Body of pancreas (tissue), 4 donors: Measurements from ENCODE around the gene NINJ1. TPM values are rescaled to one million over a fixed set of nuclear protein-coding genes. Genes with fewer than 3 reads are reported as not detected.

ENCODE experiments used
- ATAC-seq: fragments of 150-250 bp; one replicate; pipeline ENCODE4 v1.9.1; 2016
- DNase-seq, 4 donors: peaks; one replicate each; pipeline ENCODE4 v3.0.0-alpha.2; 2019
- H3K27ac ChIP-seq, 4 donors: fragments of 200-600 bp; sonication (generic); 1 replicate in 3 of 4; 2 replicates in 1 of 4; pipeline versions ENCODE4 v1.5.1 to v1.6.1; 2016 to 2019; ENCODE audit warnings: mild to moderate bottlenecking in 1 of 4, mixed read lengths in 1 of 4, moderate library complexity in 1 of 4
- H3K27me3 ChIP-seq, 2 donors: fragments of 200-600 bp; sonication (generic); one replicate each; pipeline ENCODE4 v1.6.0; 2016; ENCODE audit warnings: mild to moderate bottlenecking in 1 of 2
- H3K36me3 ChIP-seq, 2 donors: fragments of 200-600 bp; sonication (generic); replicated peaks in 1 of 2; 2 replicates each; pipeline ENCODE4 v1.5.1; 2016; ENCODE audit warnings: low read depth in 2 of 2; ENCODE audit not compliant: insufficient read depth in 1 of 2
- H3K4me1 ChIP-seq: fragments of 200-600 bp; sonication (generic); one replicate; pipeline ENCODE4 v1.6.0; 2016
- H3K4me3 ChIP-seq, 2 donors: fragments of 200-600 bp; sonication (generic); 1 replicate in 1 of 2; 2 replicates in 1 of 2; pipeline ENCODE4 v1.5.1; 2016 to 2019
- H3K9me3 ChIP-seq, 3 donors: fragments of 200-600 bp; sonication (generic); 1 replicate in 2 of 3; 2 replicates in 1 of 3; pipeline ENCODE4 v1.5.1; 2016
- CTCF ChIP-seq, 7 experiments: fragments of 450-650 bp in 4 of 7; fragments of 200-600 bp in 3 of 7; sonication (generic) in 3 of 7; IDR thresholded peaks; one replicate each; pipeline ENCODE4 v1.5.1; 2016 to 2019; ENCODE audit warnings: antibody characterized with exemption in 7 of 7
- POLR2A ChIP-seq, 3 donors: fragments of 450-650 bp; IDR thresholded peaks; one replicate each; pipeline ENCODE4 v1.6.1; 2016; ENCODE audit warnings: antibody characterized with exemption in 3 of 3, mild to moderate bottlenecking in 2 of 3
- WGBS, 2 donors: methylation state at CpG; one replicate each; pipeline ENCODE4 v1.1.5; 2017; 5-methylcytosine and 5-hydroxymethylcytosine counted together
- intact Hi-C: fragments of 100-400 bp; cut with DNase I; formaldehyde crosslinking; loops from one replicate; pipeline ENCODE4 v1.15.1; 2023
- total RNA-seq, 2 donors: library from RNA; depleted of rRNA; stranded (reverse); fragments of >200 nt; gene quantifications; one replicate each; pipeline ENCODE4 v1.1.0, GENCODE V29; 2016

The NINJ1 gene
- total RNA-seq, 2 donors from 2014 or later, result 32.6 to 32.9 TPM

- Histone ChIP-seq H3K9me3 (no peaks in the 10 kb centered on the region), H3K27me3 (no peaks in the 10 kb centered on the region), H3K36me3 (no peaks in the 10 kb centered on the region), H3K4me3 (no peak overlapping the region), H3K27ac (peak overlapping the region; percentile 77 to 91 (median 85)), H3K4me1 (peaks cover 38% of the 10 kb centered on the region)
- 67 to 81% methylated on average over 10 to 11 of the region's 11 CpGs for WGBS, 2 donors
- no peak for TF ChIP-seq CTCF (IDR thresholded peaks at IDR 0.05)
- no peak for TF ChIP-seq POLR2A (IDR thresholded peaks at IDR 0.05)
- no peak for ATAC-seq
- peak in 2 of 4 donors; percentile 7 to 26 for DNase-seq
- intact Hi-C loops, result no loop called here
These were observed 36.4 kb downstream of the NINJ1 start for GRCh38 chr9:93097511-93098201.

GRCh38 chr9:93096811-93097382 is 37.2 kb downstream of the NINJ1 start:
- no peak for TF ChIP-seq POLR2A (IDR thresholded peaks at IDR 0.05)
- TF ChIP-seq CTCF (IDR thresholded peaks at IDR 0.05), result no peak
- ATAC-seq (no peak), DNase-seq (peak in 2 of 4 donors; percentile 5 to 16)
- peak overlapping the region; percentile 52 to 59 for H3K4me3 ChIP-seq
- H3K36me3 ChIP-seq, result no peaks in the 10 kb centered on the region
- peaks cover 38% of the 10 kb centered on the region for H3K4me1 ChIP-seq
- H3K27me3 ChIP-seq, result no peaks in the 10 kb centered on the region
- intact Hi-C loops, result no loop called here
- no peaks in the 10 kb centered on the region for H3K9me3 ChIP-seq
- H3K27ac ChIP-seq, result peak overlapping the region; percentile 82 to 91 (median 89)
- 16 to 26% methylated on average over 5 to 16 of the region's 16 CpGs for WGBS, 2 donors

GRCh38 chr9:93096131-93096802 is 37.8 kb downstream of the NINJ1 start, which contains the start of gene CARD19:
TSS of gene CARD19 (plus strand) at chr9:93096217. CDS start at chr9:93096346, 129 bp downstream.
- 1% methylated on average over 12 to 62 of the region's 65 CpGs for WGBS, 2 donors
- TF ChIP-seq CTCF (IDR thresholded peaks at IDR 0.05) (no peak), POLR2A (IDR thresholded peaks at IDR 0.05) (peak; percentile 46 to 89 (median 77))
- H3K4me1 ChIP-seq, result peaks cover 38% of the 10 kb centered on the region
- peak; percentile 6 for ATAC-seq
- H3K27ac ChIP-seq, result peak within 1 kb of the TSS; percentile 90 to 96 (median 94)
- H3K4me3 ChIP-seq, result peak within 1 kb of the TSS; percentile 52 to 59
- H3K36me3 ChIP-seq, result no peaks in the 10 kb centered on the region
- intact Hi-C loops, result no loop called here
- H3K9me3 ChIP-seq, result no peaks in the 10 kb centered on the region
- H3K27me3 ChIP-seq, result no peaks in the 10 kb centered on the region
- peak; percentile 57 to 70 (median 66) for DNase-seq

GRCh38 chr9:93095205-93096130 is 38.6 kb downstream of the NINJ1 start:
- no peaks in the 10 kb centered on the region for H3K36me3 ChIP-seq
- peaks cover 38% of the 10 kb centered on the region for H3K4me1 ChIP-seq
- 0 to 4% methylated on average over 7 to 80 of the region's 95 CpGs for WGBS, 2 donors
- peak overlapping the region; percentile 6 to 59 for H3K4me3 ChIP-seq
- H3K27me3 ChIP-seq, result no peaks in the 10 kb centered on the region
- DNase-seq (peak; percentile 100), ATAC-seq (peak; percentile 84)
- intact Hi-C loops, result no loop called here
- H3K9me3 ChIP-seq, result no peaks in the 10 kb centered on the region
- H3K27ac ChIP-seq, result peak overlapping the region; percentile 85 to 96 (median 94)
- peak; percentile 83 to 89 (median 87) for TF ChIP-seq POLR2A (IDR thresholded peaks at IDR 0.05)
- no peak for TF ChIP-seq CTCF (IDR thresholded peaks at IDR 0.05)
